Lower lobe of right lung (tissue), 2 donors: Measurements from ENCODE around the gene CHD5. TPM values are rescaled to one million over a fixed set of nuclear protein-coding genes. Genes with fewer than 3 reads are reported as not detected.

ENCODE experiments used
- ATAC-seq, 2 donors: fragments of 200-7000 bp; cut with Tn5 transposase; one replicate each; pipeline ENCODE4 v1.9.1; 2020 to 2022; ENCODE audit warnings: mild to moderate bottlenecking in 2 of 2, moderate library complexity in 2 of 2
- DNase-seq: peaks from one replicate; pipeline ENCODE4 v3.0.0-alpha.2; 2020
- H3K27ac ChIP-seq: fragments of 200-600 bp; one replicate; pipeline ENCODE4 v1.8.0; 2022
- H3K27me3 ChIP-seq: fragments of 200-600 bp; one replicate; pipeline ENCODE4 v1.8.0; 2022; ENCODE audit warnings: low read depth
- H3K36me3 ChIP-seq: fragments of 200-600 bp; one replicate; pipeline ENCODE4 v1.8.0; 2022; ENCODE audit warnings: mild to moderate bottlenecking
- H3K4me1 ChIP-seq: fragments of 200-600 bp; one replicate; pipeline ENCODE4 v1.8.0; 2022
- H3K4me3 ChIP-seq: fragments of 200-600 bp; one replicate; pipeline ENCODE4 v1.8.0; 2022; ENCODE audit warnings: mild to moderate bottlenecking
- H3K9me3 ChIP-seq: fragments of 200-600 bp; one replicate; pipeline ENCODE4 v1.8.0; 2022
- intact Hi-C: fragments of 100-400 bp; cut with DNase I; formaldehyde crosslinking; loops from one replicate; pipeline ENCODE4 v1.11.0; 2022
- total RNA-seq: library from RNA; stranded (reverse); fragmentation: NEBNext Ultra II Directional; extraction: Animal tissue kit (Norgen Biotek cat#: 25700); gene quantifications from one replicate; pipeline ENCODE4 v1.2.1, GENCODE V29; 2021
- TF ChIP-seq, protein P1 (sequence below): fragments of 200-600 bp; IDR thresholded peaks from one replicate; pipeline ENCODE4 v1.8.0; 2022; ENCODE audit warnings: antibody characterized with exemption, mild to moderate bottlenecking
- donor health status: DM: no; HTN: yes; CAD: no; lungs with severe emphysema.

Gene CHD5
- total RNA-seq, 1 donor from 2014 or later, result 0.56 TPM

DNA sequence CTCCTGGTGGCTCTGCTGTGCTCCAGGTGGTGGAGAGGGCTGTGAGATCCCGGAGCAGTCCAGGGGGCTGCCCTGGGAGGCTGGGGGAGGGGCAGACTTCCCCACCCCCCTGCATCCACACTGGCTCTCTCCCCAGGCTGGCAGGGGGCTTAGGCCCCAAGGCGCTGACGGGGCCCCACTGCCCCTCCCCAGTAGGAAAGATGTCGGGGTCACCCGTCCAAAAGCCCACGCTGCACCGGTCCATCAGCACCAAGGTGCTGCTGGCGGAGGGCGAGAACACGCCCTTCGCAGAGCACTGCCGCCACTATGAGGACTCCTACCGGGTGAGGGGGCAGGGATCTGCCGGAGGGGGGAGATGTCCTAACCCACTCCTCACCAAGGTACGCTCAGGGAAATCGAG lies 31.6 kb upstream of the CHD5 start:
- Histone ChIP-seq H3K36me3 (no peaks in the 10 kb centered on the region), H3K4me3 (no peak overlapping the region), H3K9me3 (no peaks in the 10 kb centered on the region), H3K4me1 (peaks cover 16% of the 10 kb centered on the region), H3K27me3 (peaks cover 14% of the 10 kb centered on the region), H3K27ac (no peak overlapping the region)
- DNase-seq, result no peak
- no peak for ATAC-seq
- intact Hi-C loops, result no loop called here
- TF ChIP-seq, protein P1, sequence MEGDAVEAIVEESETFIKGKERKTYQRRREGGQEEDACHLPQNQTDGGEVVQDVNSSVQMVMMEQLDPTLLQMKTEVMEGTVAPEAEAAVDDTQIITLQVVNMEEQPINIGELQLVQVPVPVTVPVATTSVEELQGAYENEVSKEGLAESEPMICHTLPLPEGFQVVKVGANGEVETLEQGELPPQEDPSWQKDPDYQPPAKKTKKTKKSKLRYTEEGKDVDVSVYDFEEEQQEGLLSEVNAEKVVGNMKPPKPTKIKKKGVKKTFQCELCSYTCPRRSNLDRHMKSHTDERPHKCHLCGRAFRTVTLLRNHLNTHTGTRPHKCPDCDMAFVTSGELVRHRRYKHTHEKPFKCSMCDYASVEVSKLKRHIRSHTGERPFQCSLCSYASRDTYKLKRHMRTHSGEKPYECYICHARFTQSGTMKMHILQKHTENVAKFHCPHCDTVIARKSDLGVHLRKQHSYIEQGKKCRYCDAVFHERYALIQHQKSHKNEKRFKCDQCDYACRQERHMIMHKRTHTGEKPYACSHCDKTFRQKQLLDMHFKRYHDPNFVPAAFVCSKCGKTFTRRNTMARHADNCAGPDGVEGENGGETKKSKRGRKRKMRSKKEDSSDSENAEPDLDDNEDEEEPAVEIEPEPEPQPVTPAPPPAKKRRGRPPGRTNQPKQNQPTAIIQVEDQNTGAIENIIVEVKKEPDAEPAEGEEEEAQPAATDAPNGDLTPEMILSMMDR, result no peak

DNA sequence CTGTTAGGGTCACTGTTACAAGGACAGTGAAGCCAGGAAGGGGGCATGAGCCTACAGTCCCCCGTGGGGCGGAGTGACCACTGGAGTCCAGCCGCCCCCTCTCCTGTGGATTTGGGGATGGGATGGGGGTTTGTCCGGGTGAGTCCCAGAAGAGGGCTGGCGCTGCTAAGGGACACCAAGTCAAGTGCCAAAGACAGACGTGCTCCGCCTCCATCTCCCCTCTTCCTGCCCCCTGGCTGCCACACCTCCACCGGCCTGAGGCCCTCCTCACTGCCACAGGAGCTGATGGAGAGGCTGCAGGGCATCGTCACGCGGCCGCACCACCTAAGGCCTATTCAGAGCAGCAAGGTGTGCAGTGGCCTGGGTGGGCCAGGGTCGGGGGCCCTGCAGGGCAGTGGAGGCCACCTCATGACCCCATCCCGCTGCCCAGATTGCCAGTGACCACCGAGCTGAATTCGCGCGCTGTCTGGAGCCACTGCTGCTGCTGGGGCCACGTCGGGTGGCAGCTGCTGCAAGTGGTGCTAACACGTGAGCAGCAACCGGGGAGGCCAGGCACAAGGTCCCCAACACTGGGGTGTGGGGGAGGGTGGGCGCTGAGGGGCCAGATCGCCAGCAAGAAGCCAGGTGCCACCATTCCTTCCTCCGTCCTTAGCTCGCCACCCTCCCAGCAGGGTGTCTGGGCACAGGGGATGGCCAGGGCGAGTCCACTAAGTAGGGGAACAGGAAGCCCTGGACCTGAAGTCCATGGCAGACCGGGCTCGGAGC lies 30.7 kb upstream of the CHD5 start:
- ATAC-seq, result no peak
- no peak overlapping the region for H3K27ac ChIP-seq
- intact Hi-C loops, result no loop called here
- H3K9me3 ChIP-seq, result no peaks in the 10 kb centered on the region
- H3K27me3 ChIP-seq, result peaks cover 20% of the 10 kb centered on the region
- no peaks in the 10 kb centered on the region for H3K36me3 ChIP-seq
- H3K4me3 ChIP-seq, result no peak overlapping the region
- H3K4me1 ChIP-seq, result peaks cover 26% of the 10 kb centered on the region
- TF ChIP-seq, protein P1, result no peak
- DNase-seq, result no peak

DNA sequence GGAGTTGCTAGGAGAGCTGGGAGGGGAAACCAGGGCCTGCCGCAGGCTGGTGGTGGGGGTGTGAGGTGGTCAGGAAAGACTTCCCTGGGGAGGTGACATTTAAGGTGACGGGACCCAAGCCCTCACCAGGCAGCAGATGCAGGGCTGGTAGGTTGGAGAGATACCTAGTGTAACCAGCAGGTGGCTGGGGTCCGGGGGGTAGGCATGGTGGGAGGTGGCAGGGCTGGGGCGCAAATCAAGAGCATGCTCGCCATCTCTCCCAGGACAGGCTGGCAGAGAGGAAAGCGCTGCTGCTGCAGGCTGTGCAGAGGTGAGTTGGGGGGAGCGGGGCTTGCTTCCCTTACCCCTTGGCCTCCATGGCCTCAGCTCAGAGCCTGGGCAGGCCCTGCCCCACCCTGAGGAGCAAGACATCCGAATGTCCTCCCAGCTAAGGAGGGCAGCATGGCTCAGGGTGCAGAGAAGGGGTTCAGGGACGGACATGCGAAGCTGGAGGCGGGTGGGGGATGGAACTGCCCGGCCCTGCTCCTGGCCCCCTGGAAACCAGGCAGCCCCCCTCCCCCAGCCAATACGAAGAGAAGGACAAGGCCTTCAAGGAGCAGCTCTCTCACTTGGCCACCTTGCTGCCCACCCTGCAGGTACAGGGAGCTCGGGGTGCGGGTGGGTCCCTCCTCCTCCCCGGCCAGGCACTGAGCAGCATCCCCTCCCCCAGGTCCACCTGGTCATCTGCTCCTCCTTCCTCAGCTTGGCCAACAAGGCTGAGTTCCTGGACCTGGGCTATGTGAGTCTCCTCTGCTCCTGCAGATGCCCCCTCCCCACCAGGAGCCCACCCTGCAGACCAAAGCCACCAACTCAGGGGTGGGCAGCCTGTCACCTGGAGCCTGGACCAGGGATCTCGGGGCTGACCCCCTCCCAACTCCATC lies 29.8 kb upstream of the CHD5 start:
- Histone ChIP-seq H3K36me3 (no peaks in the 10 kb centered on the region), H3K9me3 (no peaks in the 10 kb centered on the region), H3K27me3 (peaks cover 24% of the 10 kb centered on the region), H3K4me1 (peaks cover 34% of the 10 kb centered on the region), H3K27ac (no peak overlapping the region), H3K4me3 (peak overlapping the region; percentile 56)
- ATAC-seq (no peak), DNase-seq (no peak)
- TF ChIP-seq, protein P1, result no peak
- intact Hi-C loops, result no loop called here

DNA sequence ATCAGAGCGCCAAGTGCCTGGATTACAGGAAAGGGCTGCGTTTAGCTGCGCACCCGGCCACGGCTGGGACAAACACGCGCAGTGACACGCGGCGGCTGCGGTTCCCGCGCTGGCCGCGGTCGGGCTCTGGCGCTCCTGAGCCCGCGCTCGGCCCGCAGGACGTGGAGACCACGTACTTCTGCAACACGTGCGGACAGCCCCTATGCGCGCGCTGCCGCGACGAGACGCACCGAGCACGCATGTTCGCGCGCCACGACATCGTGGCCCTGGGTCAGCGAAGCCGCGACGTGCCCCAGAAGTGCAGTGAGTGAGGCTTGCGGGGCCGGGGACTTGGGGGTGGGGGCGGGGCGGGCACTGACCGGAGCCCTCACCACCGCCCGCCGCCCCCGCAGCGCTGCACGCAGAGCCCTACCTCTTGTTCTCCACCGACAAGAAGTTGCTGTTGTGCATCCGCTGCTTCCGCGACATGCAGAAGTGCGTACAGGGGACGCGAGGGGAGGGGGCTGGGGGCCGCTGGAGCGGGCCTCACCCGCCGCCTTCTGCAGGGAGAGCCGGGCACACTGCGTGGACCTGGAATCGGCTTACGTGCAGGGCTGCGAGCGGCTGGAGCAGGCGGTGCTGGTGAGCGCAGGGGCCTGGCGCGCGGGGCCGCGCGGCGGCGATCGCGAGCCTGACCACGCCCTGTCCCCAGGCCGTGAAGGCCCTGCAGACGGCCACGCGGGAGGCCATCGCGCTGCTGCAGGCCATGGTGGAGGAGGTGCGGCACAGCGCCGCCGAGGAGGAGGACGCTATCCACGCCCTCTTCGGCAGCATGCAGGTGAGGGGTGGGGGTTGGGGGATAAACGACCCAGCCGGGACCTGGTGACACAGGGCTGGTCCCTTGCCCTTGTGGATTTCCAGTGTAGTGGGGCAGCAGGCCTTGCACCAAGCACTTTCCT lies 28.9 kb upstream of the CHD5 start:
- peak; percentile 65 for DNase-seq
- Histone ChIP-seq H3K36me3 (no peaks in the 10 kb centered on the region), H3K27ac (no peak overlapping the region), H3K27me3 (peaks cover 24% of the 10 kb centered on the region), H3K4me3 (peak overlapping the region; percentile 56), H3K4me1 (peaks cover 37% of the 10 kb centered on the region), H3K9me3 (no peaks in the 10 kb centered on the region)
- TF ChIP-seq, protein P1, result peak; percentile 46
- ATAC-seq, result peak; percentile 51 to 58
- intact Hi-C loops, result no loop called here

DNA sequence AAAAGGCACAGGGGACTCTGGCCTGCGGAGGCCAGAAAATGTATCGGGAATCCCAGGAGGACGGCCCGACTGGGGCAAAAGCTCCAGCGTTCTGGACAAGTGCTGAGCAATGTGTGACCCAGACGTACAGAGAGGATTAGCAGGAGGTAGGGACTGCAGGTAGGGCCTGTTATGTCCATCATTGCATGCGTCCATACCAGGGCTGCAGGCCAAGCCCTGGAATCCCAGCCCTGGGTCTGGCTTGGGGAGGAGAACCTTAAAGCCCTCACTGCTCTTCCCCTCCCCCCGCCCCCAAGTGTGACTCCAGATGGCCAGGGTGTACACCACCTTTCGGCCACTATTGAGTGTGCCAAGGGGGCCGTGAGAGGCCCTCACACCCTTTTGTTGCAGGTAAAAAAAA lies 27.8 kb upstream of the CHD5 start:
- TF ChIP-seq, protein P1, result no peak
- Histone ChIP-seq H3K27ac (no peak overlapping the region), H3K27me3 (peaks cover 24% of the 10 kb centered on the region), H3K4me1 (peaks cover 37% of the 10 kb centered on the region), H3K36me3 (no peaks in the 10 kb centered on the region), H3K4me3 (no peak overlapping the region), H3K9me3 (no peaks in the 10 kb centered on the region)
- ATAC-seq, result no peak
- DNase-seq, result no peak
- intact Hi-C loops, result no loop called here
